HL-60 (cell line): ENCODE data around the gene OR2AE1.

Experiments
- CTCF ChIP-seq: IDR thresholded peaks from one replicate; pipeline ENCODE4 v1.5.1; 2011; ENCODE audit warnings: low read length, control low read depth, inconsistent platforms; ENCODE audit not compliant: insufficient read depth
- GABPA ChIP-seq: IDR thresholded peaks from 2 replicates; pipeline ENCODE4 v1.6.1; 2012; ENCODE audit warnings: low read depth
- POLR2AphosphoS5 ChIP-seq: IDR thresholded peaks from 2 replicates; pipeline ENCODE4 v1.6.1; 2012; ENCODE audit warnings: low read depth
- REST ChIP-seq: IDR thresholded peaks from 2 replicates; pipeline ENCODE4 v1.6.1; 2012; ENCODE audit warnings: low read depth; ENCODE audit not compliant: insufficient replicate concordance

GRCh38 chr7:99876933-99877332 is at the start of gene OR2AE1:
- no peak for TF ChIP-seq CTCF
- TF ChIP-seq REST, result no peak
- TF ChIP-seq POLR2AphosphoS5, result no peak
- no peak for TF ChIP-seq GABPA
